B cell (primary cell): Measurements from ENCODE around the gene DNAJB6. TPM values are rescaled to one million over a fixed set of nuclear protein-coding genes. Genes with fewer than 3 reads are reported as not detected.

Source experiments
- ATAC-seq: fragments of 200-7000 bp; cut with Tn5 transposase; one replicate; pipeline ENCODE4 v1.10.0; 2021; ENCODE audit warnings: low read depth, mild to moderate bottlenecking, moderate number of reproducible peaks, moderate library complexity
- CTCF ChIA-PET: fragments of 350-600 bp; sonication (Branson Sonifier 250); formaldehyde crosslinking; loops from one replicate; lab custom pipeline; 2021; ENCODE audit warnings: antibody characterized with exemption, inconsistent platforms; lab: Charles Lee
- POLR2A ChIA-PET: fragments of 350-600 bp; sonication (Branson Sonifier 250); formaldehyde crosslinking; loops from one replicate; lab custom pipeline; 2021; ENCODE audit warnings: antibody characterized with exemption; lab: Charles Lee
- DNase-seq: peaks from one replicate; pipeline ENCODE4 v3.0.0; 2013
- H2AFZ ChIP-seq: 2 replicates; pipeline ENCODE4 v1.6.1; 2012; ENCODE audit warnings: mild to moderate bottlenecking, low read depth, low read length; ENCODE audit not compliant: insufficient read depth, poor library complexity, severe bottlenecking
- H3K27ac ChIP-seq, 2 donors: 1 replicate in 1 of 2; 2 replicates in 1 of 2; pipeline ENCODE4 v1.5.1; 2012 to 2013; ENCODE audit warnings: low read length in 2 of 2, mild to moderate bottlenecking in 2 of 2, moderate library complexity in 1 of 2
- H3K27me3 ChIP-seq, 4 experiments: fragments of 200-600 bp in 1 of 4; sonication (generic) in 1 of 4; replicated peaks in 1 of 4; 1 replicate in 2 of 4; 2 replicates in 2 of 4; pipeline versions ENCODE4 v1.6.1 to v1.7.0; 2013 to 2016; ENCODE audit warnings: low read length in 3 of 4, mild to moderate bottlenecking in 2 of 4, mixed read lengths in 1 of 4, moderate library complexity in 1 of 4; ENCODE audit not compliant: insufficient read depth in 4 of 4, control insufficient read depth in 3 of 4; ENCODE audit errors: control extremely low read depth in 1 of 4
- H3K36me3 ChIP-seq, 2 experiments: replicated peaks in 1 of 2; 1 replicate in 1 of 2; 2 replicates in 1 of 2; pipeline versions ENCODE4 v1.6.1 to v1.7.1; 2013; ENCODE audit warnings: low read length in 1 of 2; ENCODE audit not compliant: insufficient read depth in 2 of 2, control insufficient read depth in 1 of 2; ENCODE audit errors: control extremely low read depth in 1 of 2, extremely low read depth in 1 of 2
- H3K4me1 ChIP-seq, 2 donors: fragments of 200-600 bp in 1 of 2; sonication (generic) in 1 of 2; 1 replicate in 1 of 2; 2 replicates in 1 of 2; pipeline versions ENCODE4 v1.5.1 to v1.6.1; 2013 to 2017; ENCODE audit warnings: low read length in 2 of 2; ENCODE audit not compliant: control insufficient read depth in 2 of 2, insufficient read depth in 2 of 2
- H3K4me2 ChIP-seq: replicated peaks from 2 replicates; pipeline ENCODE3; 2012; ENCODE audit warnings: mild to moderate bottlenecking, low read depth, low read length; ENCODE audit not compliant: poor library complexity, severe bottlenecking
- H3K4me3 ChIP-seq, 5 experiments: fragments of 200-600 bp in 1 of 5; sonication (generic) in 1 of 5; 1 replicate in 3 of 5; 2 replicates in 2 of 5; pipeline versions ENCODE4 v1.5.1 to v1.7.0; 2011 to 2016; ENCODE audit warnings: low read length in 4 of 5, mild to moderate bottlenecking in 4 of 5, low read depth in 2 of 5, control low read depth in 1 of 5, moderate library complexity in 1 of 5; ENCODE audit not compliant: insufficient read depth in 1 of 5; ENCODE audit errors: control extremely low read depth in 1 of 5, extremely low read depth in 1 of 5
- H3K79me2 ChIP-seq: fragments of 200-600 bp; sonication (generic); one replicate; pipeline ENCODE4 v1.6.0; 2016; ENCODE audit warnings: low read length; ENCODE audit not compliant: control insufficient read depth, insufficient read depth
- H3K9ac ChIP-seq: fragments of 200-600 bp; sonication (generic); 2 replicates; pipeline ENCODE4 v1.6.1; 2017; ENCODE audit warnings: mild to moderate bottlenecking, low read length, moderate library complexity
- H3K9me3 ChIP-seq, 3 donors: one replicate each; pipeline versions ENCODE4 v1.6.1 to v1.7.1; 2013; ENCODE audit warnings: low read length in 2 of 3; ENCODE audit not compliant: control insufficient read depth in 2 of 3, insufficient read depth in 1 of 3; ENCODE audit errors: control extremely low read depth in 1 of 3
- H4K20me1 ChIP-seq: 2 replicates; pipeline ENCODE4 v1.6.0; 2012; ENCODE audit warnings: mild to moderate bottlenecking, low read length; ENCODE audit not compliant: insufficient read depth, control insufficient read depth, poor library complexity, severe bottlenecking
- H3K27ac Mint-ChIP-seq: one replicate; pipeline ENCODE4 v1.8.0; 2021; ENCODE audit warnings: mixed read lengths
- H3K27me3 Mint-ChIP-seq: one replicate; pipeline ENCODE4 v1.8.0; 2021; ENCODE audit warnings: mixed read lengths
- H3K4me1 Mint-ChIP-seq: one replicate; pipeline ENCODE4 v1.8.0; 2021; ENCODE audit warnings: mixed read lengths
- H3K4me3 Mint-ChIP-seq: one replicate; pipeline ENCODE4 v1.8.0; 2021; ENCODE audit warnings: mixed read lengths
- H3K9me3 Mint-ChIP-seq: one replicate; pipeline ENCODE4 v1.8.0; 2022; ENCODE audit warnings: mixed read lengths; ENCODE audit not compliant: insufficient read depth
- EZH2 ChIP-seq: IDR thresholded peaks from 2 replicates; pipeline ENCODE4 v1.6.1; 2012; ENCODE audit warnings: borderline replicate concordance, low read depth, mild to moderate bottlenecking, moderate library complexity, low read length; ENCODE audit not compliant: insufficient read depth, poor library complexity, severe bottlenecking
- WGBS: methylation state at CpG from one replicate; pipeline ENCODE4 v1.1.5; 2013; ENCODE audit warnings: missing lambda C conversion rate; ENCODE audit not compliant: insufficient coverage; 5-methylcytosine and 5-hydroxymethylcytosine counted together
- intact Hi-C: fragments of 100-400 bp; cut with micrococcal nuclease; formaldehyde crosslinking; loops from one replicate; pipeline ENCODE4 v1.10.0; 2022
- polyA plus RNA-seq: library from polyadenylated mRNA; depleted of rRNA; stranded (reverse); fragments of >200 nt; gene quantifications from 2 replicates; pipeline ENCODE4 v1.2.3, GENCODE V29; 2012
- total RNA-seq, 2 donors: library from RNA; stranded (reverse); fragments of 120-200 nt in 1 of 2; gene quantifications; 1 replicate in 1 of 2; 2 replicates in 1 of 2; pipeline versions ENCODE4 v1.2.3 to v1.2.4, GENCODE V29; 2013 to 2022
- TF ChIP-seq, protein P1 (sequence below): fragments of 200-600 bp; IDR thresholded peaks from one replicate; pipeline ENCODE4 v1.8.0; 2022; ENCODE audit warnings: antibody characterized with exemption, mild to moderate bottlenecking

The DNAJB6 gene
- total and polyA plus RNA-seq, 2 donors (not counting 1 experiment from before 2014, with no cell fraction given), result 22.4 to 116 TPM

DNA sequence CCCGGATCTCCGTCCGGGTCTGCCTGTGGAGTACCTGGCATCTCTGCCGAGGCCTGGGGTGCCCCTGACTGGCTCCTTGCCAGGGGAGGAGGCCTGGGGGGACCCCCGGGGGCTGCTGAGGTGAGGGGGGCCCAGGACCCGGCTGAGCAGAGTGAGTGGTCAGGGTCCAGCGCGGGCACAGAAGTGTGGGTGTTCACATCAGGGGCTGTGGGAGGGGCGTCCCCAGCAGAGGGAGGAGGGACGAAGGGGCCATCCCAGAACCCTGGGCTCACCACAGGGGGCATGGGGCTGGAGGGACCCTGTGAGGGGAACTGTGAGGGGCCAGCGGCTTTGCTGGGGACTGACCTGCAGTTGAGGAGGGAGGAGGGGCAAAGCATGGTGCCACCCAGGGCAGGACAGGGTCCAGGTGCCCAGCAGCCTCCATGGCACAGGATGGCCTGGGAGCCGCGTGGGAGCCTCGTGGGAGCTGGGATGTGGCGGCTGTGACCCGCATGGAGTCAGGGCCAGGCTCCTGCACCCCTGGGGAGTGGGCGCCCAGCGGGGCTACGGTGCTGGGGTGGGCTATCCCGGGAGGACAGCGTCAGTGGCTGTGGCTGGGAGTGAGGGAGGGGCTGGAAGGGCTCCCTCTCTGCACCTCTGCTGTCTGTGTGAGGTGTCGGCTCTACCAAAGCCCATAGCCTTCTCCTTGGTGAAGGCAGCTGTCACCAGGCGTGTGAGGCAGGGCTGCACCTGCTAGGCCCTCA lies 91.2 kb downstream of the DNAJB6 start:
- DNase-seq (no peak), ATAC-seq (no peak)
- intact Hi-C loops, result no loop called here
- peaks cover 0 to under 1% (median 0%) of the 10 kb centered on the region in 3 donors for H3K9me3 ChIP-seq
- H3K36me3 ChIP-seq, result no peaks in the 10 kb centered on the region
- no peak for TF ChIP-seq EZH2
- TF ChIP-seq, protein P1, sequence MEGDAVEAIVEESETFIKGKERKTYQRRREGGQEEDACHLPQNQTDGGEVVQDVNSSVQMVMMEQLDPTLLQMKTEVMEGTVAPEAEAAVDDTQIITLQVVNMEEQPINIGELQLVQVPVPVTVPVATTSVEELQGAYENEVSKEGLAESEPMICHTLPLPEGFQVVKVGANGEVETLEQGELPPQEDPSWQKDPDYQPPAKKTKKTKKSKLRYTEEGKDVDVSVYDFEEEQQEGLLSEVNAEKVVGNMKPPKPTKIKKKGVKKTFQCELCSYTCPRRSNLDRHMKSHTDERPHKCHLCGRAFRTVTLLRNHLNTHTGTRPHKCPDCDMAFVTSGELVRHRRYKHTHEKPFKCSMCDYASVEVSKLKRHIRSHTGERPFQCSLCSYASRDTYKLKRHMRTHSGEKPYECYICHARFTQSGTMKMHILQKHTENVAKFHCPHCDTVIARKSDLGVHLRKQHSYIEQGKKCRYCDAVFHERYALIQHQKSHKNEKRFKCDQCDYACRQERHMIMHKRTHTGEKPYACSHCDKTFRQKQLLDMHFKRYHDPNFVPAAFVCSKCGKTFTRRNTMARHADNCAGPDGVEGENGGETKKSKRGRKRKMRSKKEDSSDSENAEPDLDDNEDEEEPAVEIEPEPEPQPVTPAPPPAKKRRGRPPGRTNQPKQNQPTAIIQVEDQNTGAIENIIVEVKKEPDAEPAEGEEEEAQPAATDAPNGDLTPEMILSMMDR, result no peak
- no peaks in the 10 kb centered on the region for H3K79me2 ChIP-seq
- no peak overlapping the region for H3K9ac ChIP-seq
- Mint-ChIP-seq H3K27me3 (peaks cover 8% of the 10 kb centered on the region), H3K4me1 (peaks cover 7% of the 10 kb centered on the region), H3K9me3 (no peaks in the 10 kb centered on the region), H3K27ac (no peak overlapping the region), H3K4me3 (no peak overlapping the region)
- H3K27me3 ChIP-seq, result peaks cover 0 to 8% (median 0%) of the 10 kb centered on the region in 4 experiments
- WGBS, result 95% methylated on average over 20 of the region's 23 CpGs
- H4K20me1 ChIP-seq, result no peaks in the 10 kb centered on the region
- POLR2A ChIA-PET, result no interaction called here
- H3K4me3 ChIP-seq, result no peak overlapping the region
- CTCF ChIA-PET, result no interaction called here
- H3K4me2 ChIP-seq, result no peak overlapping the region
- H3K4me1 ChIP-seq, result peaks cover 4 to 7% of the 10 kb centered on the region in 2 donors
- H3K27ac ChIP-seq, result no peak overlapping the region
- H2AFZ ChIP-seq, result no peak overlapping the region

DNA sequence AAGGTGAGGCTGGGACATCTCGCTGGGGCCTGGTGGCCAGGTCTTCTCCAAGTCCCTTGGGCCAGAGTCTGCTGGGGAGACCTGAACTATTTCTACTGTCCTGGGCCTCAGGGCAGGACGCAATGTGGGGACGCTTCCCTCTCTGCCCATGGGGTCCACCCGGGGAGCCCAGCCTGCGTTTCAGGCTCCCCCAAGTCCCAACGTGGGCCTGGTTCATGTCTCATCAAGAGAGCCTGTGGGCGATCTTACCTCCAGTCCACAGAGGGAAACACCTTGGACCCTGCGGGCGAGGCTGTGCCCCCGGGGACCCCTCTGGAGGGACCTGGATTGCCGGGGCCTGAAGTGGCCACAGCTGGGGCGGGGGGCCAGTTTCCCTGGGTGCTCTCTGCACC lies 91.7 kb downstream of the DNAJB6 start:
- ATAC-seq, result no peak
- Histone ChIP-seq H3K4me3 (no peak overlapping the region), H3K79me2 (no peaks in the 10 kb centered on the region), H2AFZ (no peak overlapping the region), H3K4me2 (no peak overlapping the region), H3K27me3 (peaks cover 0 to 8% (median 0%) of the 10 kb centered on the region in 4 experiments), H3K4me1 (peaks cover 4 to 9% of the 10 kb centered on the region in 2 donors), H3K9me3 (peaks cover 0 to 6% (median 0%) of the 10 kb centered on the region in 3 donors), H3K27ac (no peak overlapping the region), H4K20me1 (no peaks in the 10 kb centered on the region), H3K9ac (no peak overlapping the region), H3K36me3 (no peaks in the 10 kb centered on the region)
- no peak overlapping the region for H3K27ac Mint-ChIP-seq
- CTCF ChIA-PET, result no interaction called here
- no peak for DNase-seq
- H3K27me3 Mint-ChIP-seq, result peaks cover 10% of the 10 kb centered on the region
- intact Hi-C loops, result no loop called here
- 93% methylated on average over 12 of the region's 12 CpGs for WGBS
- H3K4me3 Mint-ChIP-seq, result no peak overlapping the region
- POLR2A ChIA-PET, result no interaction called here
- H3K4me1 Mint-ChIP-seq, result peaks cover 13% of the 10 kb centered on the region
- TF ChIP-seq EZH2, result no peak
- TF ChIP-seq, protein P1, result no peak
- no peaks in the 10 kb centered on the region for H3K9me3 Mint-ChIP-seq
